ENCODE measurements around the gene CXCL5. TPM values are rescaled to one million over a fixed set of nuclear protein-coding genes. Genes with fewer than 3 reads are reported as not detected.

Gene CXCL5
- total and polyA plus RNA-seq, 10 donors = 0.58 to 3.8 (median 2.0) TPM

GRCh38 chr4:73991742-73992000 lies 6.8 kb downstream of the CXCL5 start:
- 68 to 95% (median 77%) methylated on average over 1 of the region's 1 CpG for WGBS, 5 donors
- Histone ChIP-seq H3K4me1 (no peaks in the 10 kb centered on the region), H3K27ac (no peak overlapping the region), H3K36me3 (no peaks in the 10 kb centered on the region), H3K4me3 (no peak overlapping the region), H3K27me3 (replicated peaks in 1 of 7) (no peaks in the 10 kb centered on the region), H3K9me3 (no peaks in the 10 kb centered on the region)
- TF ChIP-seq POLR2AphosphoS5 (IDR thresholded peaks at IDR 0.05) (no peak), POLR2A (IDR thresholded peaks at IDR 0.05) (no peak)
- TF ChIP-seq, protein P1, sequence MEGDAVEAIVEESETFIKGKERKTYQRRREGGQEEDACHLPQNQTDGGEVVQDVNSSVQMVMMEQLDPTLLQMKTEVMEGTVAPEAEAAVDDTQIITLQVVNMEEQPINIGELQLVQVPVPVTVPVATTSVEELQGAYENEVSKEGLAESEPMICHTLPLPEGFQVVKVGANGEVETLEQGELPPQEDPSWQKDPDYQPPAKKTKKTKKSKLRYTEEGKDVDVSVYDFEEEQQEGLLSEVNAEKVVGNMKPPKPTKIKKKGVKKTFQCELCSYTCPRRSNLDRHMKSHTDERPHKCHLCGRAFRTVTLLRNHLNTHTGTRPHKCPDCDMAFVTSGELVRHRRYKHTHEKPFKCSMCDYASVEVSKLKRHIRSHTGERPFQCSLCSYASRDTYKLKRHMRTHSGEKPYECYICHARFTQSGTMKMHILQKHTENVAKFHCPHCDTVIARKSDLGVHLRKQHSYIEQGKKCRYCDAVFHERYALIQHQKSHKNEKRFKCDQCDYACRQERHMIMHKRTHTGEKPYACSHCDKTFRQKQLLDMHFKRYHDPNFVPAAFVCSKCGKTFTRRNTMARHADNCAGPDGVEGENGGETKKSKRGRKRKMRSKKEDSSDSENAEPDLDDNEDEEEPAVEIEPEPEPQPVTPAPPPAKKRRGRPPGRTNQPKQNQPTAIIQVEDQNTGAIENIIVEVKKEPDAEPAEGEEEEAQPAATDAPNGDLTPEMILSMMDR (IDR thresholded peaks at IDR 0.05 in 8 of 11, conservative IDR thresholded peaks at IDR 0.05 in 3 of 11) = no peak
- DNase-seq = no peak
- intact Hi-C loops (cut with DNase I; ENCODE audit: low total_unique reads) = no loop called here

DNA sequence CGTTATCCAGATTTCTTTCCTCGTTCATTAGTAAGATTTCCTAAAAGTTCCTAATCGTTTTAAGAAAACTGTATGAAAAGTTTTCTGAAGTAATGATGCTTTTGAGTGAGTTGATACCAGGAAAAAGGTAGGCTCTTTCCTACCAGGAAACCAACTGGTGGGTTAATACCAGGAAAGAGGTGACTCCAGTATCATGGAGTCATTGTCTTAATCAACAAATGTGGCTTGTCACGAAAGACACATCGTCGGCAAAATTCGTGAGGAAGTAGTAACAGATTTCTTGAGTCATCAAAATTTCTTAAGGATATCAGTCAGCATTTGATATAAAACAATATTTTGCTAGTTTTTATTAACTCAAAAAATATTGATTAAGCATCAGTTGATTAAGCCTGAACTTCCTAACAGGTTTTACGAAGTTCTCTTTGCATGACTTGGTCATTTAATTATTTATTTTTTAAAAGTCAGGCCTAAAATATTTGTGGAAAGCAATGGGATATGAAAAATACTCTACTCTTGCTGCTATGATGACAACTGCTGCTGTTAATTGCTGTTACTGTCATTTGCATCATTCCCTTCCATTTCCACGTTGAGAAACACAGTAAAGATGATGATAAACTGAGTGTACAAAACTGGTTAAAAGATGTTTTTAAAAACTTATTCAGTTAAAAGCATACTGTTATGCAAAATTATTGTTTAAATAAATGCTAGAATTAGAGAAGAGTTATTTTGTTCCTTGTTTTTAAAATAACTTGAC lies 7.3 kb downstream of the CXCL5 start:
- no peaks in the 10 kb centered on the region for H3K4me1 ChIP-seq
- no peak overlapping the region for H3K27ac ChIP-seq
- 79 to 90% (median 86%) methylated on average over 9 of the region's 9 CpGs for WGBS, 5 donors
- H3K4me3 ChIP-seq = no peak overlapping the region
- no peaks in the 10 kb centered on the region for H3K27me3 ChIP-seq (replicated peaks in 1 of 7)
- no peaks in the 10 kb centered on the region for H3K36me3 ChIP-seq
- DNase-seq = no peak
- intact Hi-C loops (cut with DNase I; ENCODE audit: low total_unique reads) = no loop called here
- H3K9me3 ChIP-seq = no peaks in the 10 kb centered on the region
- no peak for TF ChIP-seq POLR2A (IDR thresholded peaks at IDR 0.05)
- TF ChIP-seq, protein P1 (IDR thresholded peaks at IDR 0.05 in 8 of 11, conservative IDR thresholded peaks at IDR 0.05 in 3 of 11) = no peak
- no peak for TF ChIP-seq POLR2AphosphoS5 (IDR thresholded peaks at IDR 0.05)

GRCh38 chr4:73989928-73990327 lies 8.5 kb downstream of the CXCL5 start:
- Histone ChIP-seq H3K9me3 (no peaks in the 10 kb centered on the region), H3K4me3 (no peak overlapping the region), H3K27ac (no peak overlapping the region), H3K36me3 (no peaks in the 10 kb centered on the region), H3K4me1 (no peaks in the 10 kb centered on the region), H3K27me3 (replicated peaks in 1 of 7) (no peaks in the 10 kb centered on the region)
- WGBS, 5 donors = 88 to 96% (median 93%) methylated on average over 5 of the region's 5 CpGs
- intact Hi-C loops (cut with DNase I; ENCODE audit: low total_unique reads) = no loop called here
- TF ChIP-seq POLR2A (IDR thresholded peaks at IDR 0.05) (no peak), POLR2AphosphoS5 (IDR thresholded peaks at IDR 0.05) (no peak)
- TF ChIP-seq, protein P1 (IDR thresholded peaks at IDR 0.05 in 8 of 11, conservative IDR thresholded peaks at IDR 0.05 in 3 of 11) = no peak
- no peak for DNase-seq

- intact Hi-C loops (cut with DNase I; ENCODE audit: low total_unique reads) = no loop called here
- Histone ChIP-seq H3K9me3 (no peaks in the 10 kb centered on the region), H3K4me3 (no peak overlapping the region), H3K27ac (no peak overlapping the region), H3K36me3 (no peaks in the 10 kb centered on the region), H3K4me1 (no peaks in the 10 kb centered on the region), H3K27me3 (replicated peaks in 1 of 7) (no peaks in the 10 kb centered on the region)
- TF ChIP-seq, protein P1 (IDR thresholded peaks at IDR 0.05 in 8 of 11, conservative IDR thresholded peaks at IDR 0.05 in 3 of 11) = no peak
- TF ChIP-seq POLR2A (IDR thresholded peaks at IDR 0.05) (no peak), POLR2AphosphoS5 (IDR thresholded peaks at IDR 0.05) (no peak)
- no peak for DNase-seq
- WGBS, 5 donors = 57 to 82% (median 65%) methylated on average over 3 of the region's 3 CpGs
Observed at GRCh38 chr4:73989031-73989430, 9.4 kb downstream of the CXCL5 start.

Measured in spleen (tissue), 11 donors.